ENCODE measurements around the gene CDC20.

DNA sequence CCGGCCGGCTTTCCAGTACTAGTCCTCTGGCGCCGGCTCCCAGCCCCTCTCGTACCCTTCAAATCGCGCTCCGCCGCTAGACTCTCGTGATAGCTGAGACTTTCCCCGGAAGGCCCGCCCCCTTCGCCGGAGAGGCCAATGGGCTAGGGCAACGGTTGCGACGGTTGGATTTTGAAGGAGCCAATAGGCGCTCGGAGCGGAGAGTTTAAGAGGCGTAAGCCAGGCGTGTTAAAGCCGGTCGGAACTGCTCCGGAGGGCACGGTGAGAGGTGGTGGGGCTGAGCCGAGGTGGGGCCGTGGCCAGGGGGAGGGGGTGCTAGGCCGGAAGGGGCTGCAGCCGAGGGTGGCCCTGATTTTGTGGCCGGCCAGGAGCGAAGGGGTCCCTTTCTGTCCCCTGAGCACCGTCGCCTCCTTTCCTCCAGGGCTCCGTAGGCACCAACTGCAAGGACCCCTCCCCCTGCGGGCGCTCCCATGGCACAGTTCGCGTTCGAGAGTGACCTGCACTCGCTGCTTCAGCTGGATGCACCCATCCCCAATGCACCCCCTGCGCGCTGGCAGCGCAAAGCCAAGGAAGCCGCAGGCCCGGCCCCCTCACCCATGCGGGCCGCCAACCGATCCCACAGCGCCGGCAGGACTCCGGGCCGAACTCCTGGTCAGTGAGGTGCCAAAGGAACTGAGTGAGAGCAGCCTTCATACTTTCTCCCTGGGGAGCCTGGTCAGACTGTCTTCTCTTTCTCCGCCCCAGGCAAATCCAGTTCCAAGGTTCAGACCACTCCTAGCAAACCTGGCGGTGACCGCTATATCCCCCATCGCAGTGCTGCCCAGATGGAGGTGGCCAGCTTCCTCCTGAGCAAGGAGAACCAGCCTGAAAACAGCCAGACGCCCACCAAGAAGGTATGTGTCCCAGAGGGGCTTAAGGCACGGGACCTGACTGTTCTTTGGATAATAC lies at the start of gene CDC20:
- TF ChIP-seq, protein P1, sequence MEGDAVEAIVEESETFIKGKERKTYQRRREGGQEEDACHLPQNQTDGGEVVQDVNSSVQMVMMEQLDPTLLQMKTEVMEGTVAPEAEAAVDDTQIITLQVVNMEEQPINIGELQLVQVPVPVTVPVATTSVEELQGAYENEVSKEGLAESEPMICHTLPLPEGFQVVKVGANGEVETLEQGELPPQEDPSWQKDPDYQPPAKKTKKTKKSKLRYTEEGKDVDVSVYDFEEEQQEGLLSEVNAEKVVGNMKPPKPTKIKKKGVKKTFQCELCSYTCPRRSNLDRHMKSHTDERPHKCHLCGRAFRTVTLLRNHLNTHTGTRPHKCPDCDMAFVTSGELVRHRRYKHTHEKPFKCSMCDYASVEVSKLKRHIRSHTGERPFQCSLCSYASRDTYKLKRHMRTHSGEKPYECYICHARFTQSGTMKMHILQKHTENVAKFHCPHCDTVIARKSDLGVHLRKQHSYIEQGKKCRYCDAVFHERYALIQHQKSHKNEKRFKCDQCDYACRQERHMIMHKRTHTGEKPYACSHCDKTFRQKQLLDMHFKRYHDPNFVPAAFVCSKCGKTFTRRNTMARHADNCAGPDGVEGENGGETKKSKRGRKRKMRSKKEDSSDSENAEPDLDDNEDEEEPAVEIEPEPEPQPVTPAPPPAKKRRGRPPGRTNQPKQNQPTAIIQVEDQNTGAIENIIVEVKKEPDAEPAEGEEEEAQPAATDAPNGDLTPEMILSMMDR (IDR thresholded peaks at IDR 0.05) = no peak
- no peak for TF ChIP-seq POLR2A (IDR thresholded peaks at IDR 0.05)

Data from stomach (tissue), 4 donors.